PC-3 (cell line): ENCODE measurements around the gene PARN.

Experiments
- CTCF ChIP-seq: fragments of 300-600 bp; sonication (generic); conservative IDR thresholded peaks from 2 replicates; pipeline ENCODE4 v1.5.1; 2017; ENCODE audit warnings: antibody characterized with exemption, low read depth, mild to moderate bottlenecking, low read length
- EZH2 ChIP-seq: fragments of 300-600 bp; sonication (generic); IDR thresholded peaks from one replicate; pipeline ENCODE4 v1.6.1; 2017; ENCODE audit warnings: antibody characterized with exemption, mild to moderate bottlenecking, low read length; ENCODE audit not compliant: unreplicated experiment
- EZH2phosphoT487 ChIP-seq: fragments of 300-600 bp; sonication (generic); IDR thresholded peaks from 2 replicates; pipeline ENCODE4 v1.6.1; 2018; ENCODE audit warnings: mild to moderate bottlenecking, antibody characterized with exemption, low read length, borderline replicate concordance

DNA sequence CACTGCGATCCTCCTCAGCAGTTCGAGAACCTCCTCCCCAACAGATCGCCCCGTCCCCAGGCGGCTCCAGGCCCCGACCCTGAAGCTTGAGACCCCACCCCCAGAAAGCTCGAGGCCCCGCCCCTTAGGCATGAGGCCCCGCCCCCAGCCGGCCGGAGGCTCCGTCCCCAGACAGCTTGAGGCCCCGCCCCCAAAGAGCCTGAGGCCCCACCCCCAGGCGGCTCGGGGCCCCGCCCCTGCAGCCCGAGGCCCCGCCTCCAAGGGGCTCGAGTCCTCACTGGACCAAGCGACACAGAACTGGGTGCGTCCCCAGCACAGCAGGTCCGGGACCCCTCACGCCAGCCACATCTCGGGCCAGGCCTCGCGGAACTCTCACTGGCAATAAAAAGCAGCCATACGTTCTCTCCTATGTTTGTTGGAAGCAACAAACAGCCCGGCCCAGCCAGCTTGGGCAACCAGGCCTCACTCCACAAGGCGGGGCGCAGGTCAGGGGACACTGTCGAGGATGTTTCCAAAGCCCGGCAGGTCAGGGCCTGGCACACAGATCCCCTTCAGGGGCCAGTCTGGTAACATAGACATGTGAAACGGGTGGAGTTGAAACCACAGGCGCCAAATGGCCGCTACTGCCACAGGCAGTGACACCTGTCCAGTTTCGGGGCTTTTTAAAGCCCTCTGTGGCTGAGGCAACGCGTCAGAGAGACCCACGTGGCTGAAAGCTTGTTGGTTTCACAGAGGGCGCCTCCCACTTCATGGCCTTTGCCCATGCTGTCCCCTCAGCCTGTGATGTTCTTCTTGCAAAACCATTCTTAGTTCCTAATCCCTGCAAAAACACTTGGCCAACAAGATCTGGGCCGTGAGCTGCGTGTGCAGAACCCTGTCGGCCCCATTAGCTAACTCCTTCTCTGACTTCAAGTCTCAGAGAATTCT, 224.2 kb downstream of the PARN start:
- no peak for TF ChIP-seq CTCF
- no peak for TF ChIP-seq EZH2
- no peak for TF ChIP-seq EZH2phosphoT487
